RKO (cell line): ENCODE data around the gene BEX4.

ENCODE experiments used
- DNase-seq: peaks from one replicate; pipeline ENCODE4 v3.0.0-alpha.2; 2016; ENCODE audit warnings: low spot score

Gene BEX4

DNA sequence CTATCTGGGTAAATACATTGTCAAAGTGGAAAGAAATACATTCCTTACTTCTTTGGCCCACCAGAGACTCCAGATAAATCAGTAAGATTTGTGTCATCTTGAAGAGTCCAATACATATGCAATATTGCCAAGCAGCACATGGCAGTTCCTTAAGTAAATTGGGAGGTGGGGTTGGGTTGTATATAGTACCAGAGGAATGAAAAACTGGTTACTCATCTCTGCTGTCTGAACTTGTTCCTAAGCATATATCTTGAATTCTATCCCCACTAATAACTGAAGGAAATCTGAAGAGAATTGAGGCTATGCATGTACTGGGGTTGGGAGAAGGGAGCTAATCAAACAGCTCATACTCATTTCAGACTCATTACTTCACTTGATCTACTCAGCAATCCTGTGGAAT is 25.2 kb downstream of the BEX4 start:
- DNase-seq, result no peak

- DNase-seq, result peak; percentile 53
Observed at GRCh38 chrX:103248553-103248952, 33.6 kb downstream of the BEX4 start.

GRCh38 chrX:103249805-103250204 is 34.9 kb downstream of the BEX4 start:
- DNase-seq, result no peak

DNA sequence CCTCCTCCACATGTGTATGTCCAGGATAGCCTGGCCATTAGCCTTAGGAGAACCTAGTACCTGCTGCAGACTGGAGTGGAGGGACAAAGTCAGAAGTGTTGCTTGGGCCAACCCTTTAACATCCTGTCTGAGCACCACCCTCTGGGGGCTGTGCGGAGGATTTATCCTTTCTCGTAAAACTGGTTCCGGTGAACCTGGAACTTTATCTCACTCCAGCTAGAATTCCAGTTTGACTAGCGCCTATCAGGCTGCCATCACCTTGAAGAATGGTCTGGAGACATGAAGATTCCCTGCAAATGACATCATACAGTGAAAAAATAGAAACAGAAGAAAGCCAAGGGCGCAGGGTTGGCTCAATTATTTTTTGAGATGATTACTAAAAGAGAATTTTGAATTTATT is 36.1 kb downstream of the BEX4 start:
- DNase-seq, result no peak

DNA sequence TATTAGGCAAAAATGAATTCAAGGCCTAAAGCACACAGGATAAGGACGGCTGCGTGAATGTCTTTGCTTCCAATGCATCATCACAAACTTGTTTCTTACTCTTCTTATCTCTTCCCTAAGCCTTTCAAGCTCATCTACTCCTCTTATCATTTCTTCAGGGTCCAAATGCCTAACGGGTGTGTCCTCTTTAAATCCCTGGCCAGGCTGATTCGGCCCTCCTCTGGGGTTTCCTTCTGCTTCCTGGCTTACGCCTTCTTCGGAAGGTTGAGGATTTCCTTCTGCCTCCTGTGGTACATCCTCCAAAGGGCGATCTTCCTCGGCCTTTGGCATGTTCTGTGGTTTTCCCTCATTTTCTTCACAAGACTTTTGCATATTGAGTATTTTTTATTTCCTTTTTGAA is 38.7 kb downstream of the BEX4 start:
- peak; percentile 30 for DNase-seq

GRCh38 chrX:103254171-103254824 is 39.4 kb downstream of the BEX4 start:
- peak; percentile 48 for DNase-seq

DNA sequence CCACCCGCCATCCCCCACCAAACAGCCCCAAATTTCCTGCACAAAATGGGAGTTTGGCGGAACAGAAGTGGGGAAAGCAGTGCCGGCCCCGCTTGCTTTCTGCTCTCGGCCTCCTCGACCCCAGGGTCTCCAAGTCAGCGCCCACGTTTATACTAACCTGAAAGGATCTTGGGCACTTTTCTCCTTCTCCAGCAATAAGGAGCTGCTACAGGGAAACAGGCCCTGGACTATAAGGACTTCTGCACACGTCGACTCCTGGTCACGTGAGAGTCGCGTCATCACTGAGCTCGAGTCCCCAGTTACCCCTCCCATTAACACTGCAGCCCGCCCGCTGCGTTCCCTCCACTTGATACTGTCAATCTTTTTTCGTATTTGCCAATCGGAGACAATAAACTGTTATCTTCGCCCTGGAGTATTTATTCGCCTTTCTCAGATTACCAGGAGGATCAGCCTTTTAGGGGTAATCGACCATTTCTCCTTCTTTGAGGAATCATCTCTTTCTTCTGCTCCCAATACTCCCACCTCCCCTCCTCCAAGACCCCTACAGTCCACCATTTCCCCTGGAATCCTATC is 40.1 kb downstream of the BEX4 start, which contains the start of gene TCEAL8:
TSS of gene TCEAL8 (minus strand) at position 235 of the 573 bp plus-strand sequence. CDS start 1,176 bp downstream, outside the sequence.
- peak; percentile 88 for DNase-seq

GRCh38 chrX:103256651-103257050 is 41.7 kb downstream of the BEX4 start:
- no peak for DNase-seq

- DNase-seq, result no peak
Observed at GRCh38 chrX:103258275-103258674, 43.4 kb downstream of the BEX4 start.
